Astrocyte of the spinal cord (primary cell): ENCODE measurements around the gene KRT82.

ENCODE experiments used
- DNase-seq: peaks from one replicate; pipeline ENCODE4 v3.0.0; 2011; ENCODE audit warnings: low read depth, low spot score
- H3K4me3 ChIP-seq: 2 replicates; pipeline ENCODE4 v1.5.1; 2011; ENCODE audit warnings: low read depth, mild to moderate bottlenecking, low read length, moderate library complexity
- CTCF ChIP-seq: IDR thresholded peaks from 2 replicates; pipeline ENCODE4 v1.5.1; 2012; ENCODE audit warnings: low read depth, mild to moderate bottlenecking, low read length, inconsistent platforms
- in situ Hi-C: cut with HindIII; loops from 2 replicates; pipeline ENCODE4 v1.10.0; 2017; ENCODE audit warnings: low sequenced_read_pairs

The KRT82 gene

DNA sequence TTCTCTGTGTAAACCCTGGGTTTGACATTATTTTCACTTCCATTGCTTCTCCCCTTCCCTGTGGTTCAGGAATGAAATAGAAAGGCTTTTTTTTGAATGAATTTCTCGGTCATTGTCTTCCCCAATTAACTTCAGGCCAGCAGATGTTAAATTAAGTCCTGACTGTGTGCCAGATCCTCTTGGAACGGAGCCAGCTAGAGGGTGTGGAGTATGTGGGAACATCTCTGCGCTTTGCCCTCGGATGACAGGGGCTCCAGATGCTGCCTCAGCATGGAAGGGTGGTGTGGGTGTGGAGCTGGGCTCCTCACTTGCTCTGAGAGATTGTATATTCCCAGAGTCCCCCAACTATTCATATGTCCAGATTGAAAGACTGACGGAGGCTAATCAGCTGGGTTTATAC is 51.9 kb downstream of the KRT82 start:
- no peak for DNase-seq
- in situ Hi-C loops = no loop called here
- TF ChIP-seq CTCF = no peak
- no peak overlapping the region for H3K4me3 ChIP-seq

GRCh38 chr12:52353766-52354165 is 52.4 kb downstream of the KRT82 start:
- DNase-seq = no peak
- H3K4me3 ChIP-seq = no peak overlapping the region
- in situ Hi-C loops = no loop called here
- TF ChIP-seq CTCF = no peak

DNA sequence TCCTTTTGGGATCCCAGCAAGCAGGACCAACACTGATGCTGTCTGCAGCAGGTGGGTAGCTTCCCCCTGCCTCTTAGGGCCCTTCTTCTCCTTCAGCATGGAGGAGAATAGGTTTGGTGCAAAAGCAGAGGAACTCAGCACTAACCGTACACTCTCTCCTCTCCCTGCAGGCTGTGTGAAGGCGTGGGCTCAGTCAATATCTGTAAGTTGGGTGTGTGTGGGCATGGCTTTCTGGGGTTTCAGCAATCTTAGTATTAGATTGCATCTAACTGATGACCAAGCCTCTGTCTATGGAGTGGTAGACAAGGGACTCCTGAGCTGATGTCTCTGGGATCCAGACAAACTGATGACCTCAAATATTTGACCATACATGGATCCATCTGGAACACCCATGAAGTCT is 53.2 kb downstream of the KRT82 start:
- DNase-seq = no peak
- in situ Hi-C loops = no loop called here
- no peak overlapping the region for H3K4me3 ChIP-seq
- TF ChIP-seq CTCF = no peak

GRCh38 chr12:52351196-52352059 is 54.7 kb downstream of the KRT82 start:
- DNase-seq = no peak
- H3K4me3 ChIP-seq = no peak overlapping the region
- in situ Hi-C loops = no loop called here
- no peak for TF ChIP-seq CTCF

- DNase-seq = no peak
- in situ Hi-C loops = no loop called here
- no peak for TF ChIP-seq CTCF
- H3K4me3 ChIP-seq = no peak overlapping the region
Observed at GRCh38 chr12:52350786-52351185, 55.3 kb downstream of the KRT82 start.

GRCh38 chr12:52350021-52350620 is 56.0 kb downstream of the KRT82 start:
- in situ Hi-C loops = no loop called here
- no peak overlapping the region for H3K4me3 ChIP-seq
- no peak for DNase-seq
- TF ChIP-seq CTCF = no peak
